Measurements from ENCODE around the gene DLX6. TPM values are rescaled to one million over a fixed set of nuclear protein-coding genes. Genes with fewer than 3 reads are reported as not detected.

Gene DLX6
- total and polyA plus RNA-seq, 2 donors: 0.09 to 0.48 TPM

DNA sequence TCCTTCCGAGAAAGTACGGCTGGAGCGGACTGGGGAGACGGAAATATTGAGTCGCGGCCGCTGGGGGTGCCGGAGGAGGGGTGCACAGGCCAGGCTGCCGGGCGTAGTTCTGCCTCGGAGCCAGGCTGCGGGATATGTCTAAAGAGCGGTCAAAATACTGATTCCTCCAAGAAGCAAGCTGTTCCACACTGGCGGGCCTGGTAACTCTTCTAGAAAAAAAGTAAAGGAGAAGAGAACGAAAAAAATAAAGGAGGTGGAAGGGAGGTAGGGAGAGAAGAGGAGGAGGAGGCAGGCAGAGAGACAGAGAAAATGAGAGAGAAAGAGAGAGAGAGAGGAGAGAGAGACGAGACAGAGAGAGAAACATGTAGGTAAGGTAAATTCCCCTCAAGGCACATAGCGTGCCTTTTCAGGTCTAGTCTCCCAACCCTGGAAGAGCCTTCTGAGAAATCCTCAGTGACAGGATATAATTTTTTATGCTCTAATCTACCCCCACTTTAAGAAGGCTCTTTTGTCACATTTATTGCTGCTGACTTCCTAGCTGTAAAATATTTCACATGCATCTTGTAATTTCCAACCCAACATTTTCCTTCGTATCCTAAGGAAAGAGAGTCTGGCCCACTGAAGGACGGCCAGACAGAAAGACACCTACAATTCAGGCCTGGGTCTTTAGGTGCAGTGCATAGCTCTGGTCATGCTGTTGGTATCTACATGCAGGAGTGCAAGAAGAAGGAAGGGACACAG is 13.6 kb downstream of the DLX6 start:
- H3K4me1 ChIP-seq (ENCODE audit: insufficient read depth): no peaks in the 10 kb centered on the region
- 17% methylated on average over 19 of the region's 19 CpGs for WGBS
- no peak overlapping the region for H3K27ac ChIP-seq (ENCODE audit: low read depth)
- DNase-seq (ENCODE audit: extremely low spot score): no peak
- no peak overlapping the region for H3K4me3 ChIP-seq (ENCODE audit: low read depth, low read length)
- H3K36me3 ChIP-seq (ENCODE audit: insufficient read depth): no peaks in the 10 kb centered on the region

DNA sequence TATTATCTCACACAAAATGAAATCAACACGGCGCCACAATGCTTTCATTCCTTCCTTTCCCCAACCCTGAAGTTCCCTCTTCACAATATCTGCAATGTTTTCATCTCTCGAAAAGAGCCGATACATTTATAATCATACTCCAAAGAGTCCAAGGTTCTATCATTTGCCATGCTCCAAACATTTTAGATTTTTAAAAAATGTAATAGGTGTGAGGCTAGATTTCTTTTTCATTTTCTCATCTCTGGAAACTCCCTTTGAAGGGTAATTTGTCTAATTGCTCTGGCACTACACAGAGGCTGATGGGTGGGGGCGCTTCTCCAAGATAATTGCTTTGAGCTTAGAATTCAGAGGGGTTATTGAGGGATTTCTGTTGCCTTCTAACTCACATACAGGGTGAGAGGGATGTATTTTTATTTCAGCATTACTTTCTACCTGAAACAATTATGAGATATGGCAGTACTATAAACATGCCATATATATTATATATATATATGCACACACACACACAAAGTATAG is 14.4 kb downstream of the DLX6 start:
- Histone ChIP-seq H3K4me3 (ENCODE audit: low read depth, low read length) (no peak overlapping the region), H3K27ac (ENCODE audit: low read depth) (no peak overlapping the region), H3K4me1 (ENCODE audit: insufficient read depth) (no peaks in the 10 kb centered on the region), H3K36me3 (ENCODE audit: insufficient read depth) (no peaks in the 10 kb centered on the region)
- no peak for DNase-seq (ENCODE audit: extremely low spot score)
- 36% methylated on average over 5 of the region's 5 CpGs for WGBS

DNA sequence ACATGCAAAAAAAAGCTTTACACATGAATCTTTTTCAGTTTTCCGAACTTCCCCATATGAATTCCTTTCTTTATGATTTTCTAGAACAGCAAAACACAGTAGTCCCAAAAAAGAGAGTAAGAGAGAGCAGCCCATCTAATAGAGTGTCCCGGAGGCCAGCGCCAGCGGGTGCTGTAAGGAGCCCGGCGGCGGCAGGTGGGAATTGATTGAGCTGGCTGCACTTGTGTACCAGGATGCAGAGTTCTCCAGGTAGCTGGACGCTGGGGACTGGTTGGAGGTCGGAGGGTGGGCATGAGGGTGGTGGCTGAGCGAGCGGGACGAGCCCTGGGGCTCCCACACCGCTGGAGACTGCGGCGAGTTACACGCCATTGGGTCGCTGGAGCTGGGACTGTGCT is 15.2 kb downstream of the DLX6 start:
- H3K4me1 ChIP-seq (ENCODE audit: insufficient read depth): no peaks in the 10 kb centered on the region
- 27% methylated on average over 17 of the region's 17 CpGs for WGBS

DNA sequence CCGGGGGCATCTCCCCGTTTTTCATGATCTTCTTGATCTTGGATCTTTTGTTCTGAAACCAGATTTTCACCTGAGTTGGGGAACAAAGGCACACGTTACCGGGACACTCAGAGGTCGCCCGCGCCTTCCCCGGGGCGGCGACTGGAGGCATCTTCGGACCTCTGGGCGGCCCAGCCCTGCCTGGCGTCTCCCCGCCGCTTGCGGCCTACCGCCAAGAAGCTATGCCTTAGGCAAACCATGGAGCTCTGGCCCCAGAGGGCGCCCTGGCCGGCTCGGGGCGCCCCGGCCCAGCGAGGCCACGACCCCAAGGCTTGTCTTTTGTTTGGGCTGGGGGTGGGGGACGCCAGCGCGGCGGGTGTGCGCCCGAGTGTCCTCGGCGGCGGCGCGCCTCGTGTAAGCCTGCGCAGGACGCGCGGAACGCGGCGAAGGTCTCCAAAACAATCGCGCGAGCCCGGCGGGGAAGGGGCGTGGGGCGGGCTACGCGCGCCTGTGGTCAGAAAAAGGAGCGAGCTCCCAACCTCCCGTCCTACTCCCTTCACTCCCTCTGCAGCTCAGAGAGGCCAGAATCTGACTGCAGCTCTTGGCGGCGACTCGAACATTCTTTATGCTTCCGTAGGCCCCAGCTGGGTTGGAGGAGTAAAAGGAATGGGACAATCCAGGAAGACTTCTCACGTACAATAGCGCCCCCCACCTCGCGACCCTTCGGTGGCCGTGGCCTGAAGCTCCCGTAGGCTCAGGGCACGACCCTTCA is 15.8 kb downstream of the DLX6 start:
- Histone ChIP-seq H3K4me1 (ENCODE audit: insufficient read depth) (no peaks in the 10 kb centered on the region), H3K36me3 (ENCODE audit: insufficient read depth) (no peaks in the 10 kb centered on the region), H3K4me3 (ENCODE audit: low read depth, low read length) (no peak overlapping the region), H3K27ac (ENCODE audit: low read depth) (no peak overlapping the region)
- DNase-seq (ENCODE audit: extremely low spot score): no peak
- WGBS: 7% methylated on average over 67 of the region's 67 CpGs

More for the DNA sequence above, 15.2 kb downstream of the DLX6 start:
- Histone ChIP-seq H3K36me3 (ENCODE audit: insufficient read depth) (no peaks in the 10 kb centered on the region), H3K4me3 (ENCODE audit: low read depth, low read length) (no peak overlapping the region), H3K27ac (ENCODE audit: low read depth) (no peak overlapping the region)
- DNase-seq (ENCODE audit: extremely low spot score): no peak

DNA sequence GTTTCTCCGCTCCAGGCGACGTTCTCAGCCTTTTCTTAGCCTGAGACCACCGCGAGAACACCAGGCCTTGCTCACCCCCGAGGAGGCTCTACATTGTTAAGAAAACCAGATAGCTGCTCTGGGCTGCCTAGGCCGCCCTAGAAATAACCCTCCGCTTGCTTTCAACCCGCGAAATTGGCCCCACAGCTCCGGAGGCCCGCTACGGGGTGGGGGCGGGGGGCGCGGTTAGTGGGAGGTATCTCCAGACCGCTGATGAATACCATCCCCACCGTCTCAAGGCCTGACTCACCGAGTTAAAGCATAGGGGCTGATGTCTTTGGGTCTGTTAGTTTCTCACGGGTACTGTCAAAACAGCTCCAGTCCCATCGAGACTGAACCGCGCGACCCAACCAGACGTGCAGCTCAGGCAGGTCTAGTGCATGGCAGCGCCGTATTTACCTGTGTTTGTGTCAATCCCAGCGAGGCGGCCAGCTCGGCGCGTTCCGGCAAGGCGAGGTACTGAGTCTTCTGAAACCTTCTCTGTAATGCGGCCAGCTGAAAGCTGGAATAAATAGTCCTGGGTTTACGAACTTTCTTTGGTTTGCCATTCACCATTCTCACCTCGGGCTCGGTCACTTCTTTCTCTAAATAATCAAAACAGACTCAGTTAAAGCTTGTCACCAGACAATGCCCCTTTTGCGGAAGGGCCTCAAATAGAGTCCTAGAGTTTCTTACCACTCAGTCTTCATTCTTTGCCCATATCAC is 16.6 kb downstream of the DLX6 start:
- Histone ChIP-seq H3K4me3 (ENCODE audit: low read depth, low read length) (no peak overlapping the region), H3K36me3 (ENCODE audit: insufficient read depth) (no peaks in the 10 kb centered on the region), H3K4me1 (ENCODE audit: insufficient read depth) (no peaks in the 10 kb centered on the region), H3K27ac (ENCODE audit: low read depth) (no peak overlapping the region)
- DNase-seq (ENCODE audit: extremely low spot score): no peak
- 18% methylated on average over 39 of the region's 39 CpGs for WGBS

DNA sequence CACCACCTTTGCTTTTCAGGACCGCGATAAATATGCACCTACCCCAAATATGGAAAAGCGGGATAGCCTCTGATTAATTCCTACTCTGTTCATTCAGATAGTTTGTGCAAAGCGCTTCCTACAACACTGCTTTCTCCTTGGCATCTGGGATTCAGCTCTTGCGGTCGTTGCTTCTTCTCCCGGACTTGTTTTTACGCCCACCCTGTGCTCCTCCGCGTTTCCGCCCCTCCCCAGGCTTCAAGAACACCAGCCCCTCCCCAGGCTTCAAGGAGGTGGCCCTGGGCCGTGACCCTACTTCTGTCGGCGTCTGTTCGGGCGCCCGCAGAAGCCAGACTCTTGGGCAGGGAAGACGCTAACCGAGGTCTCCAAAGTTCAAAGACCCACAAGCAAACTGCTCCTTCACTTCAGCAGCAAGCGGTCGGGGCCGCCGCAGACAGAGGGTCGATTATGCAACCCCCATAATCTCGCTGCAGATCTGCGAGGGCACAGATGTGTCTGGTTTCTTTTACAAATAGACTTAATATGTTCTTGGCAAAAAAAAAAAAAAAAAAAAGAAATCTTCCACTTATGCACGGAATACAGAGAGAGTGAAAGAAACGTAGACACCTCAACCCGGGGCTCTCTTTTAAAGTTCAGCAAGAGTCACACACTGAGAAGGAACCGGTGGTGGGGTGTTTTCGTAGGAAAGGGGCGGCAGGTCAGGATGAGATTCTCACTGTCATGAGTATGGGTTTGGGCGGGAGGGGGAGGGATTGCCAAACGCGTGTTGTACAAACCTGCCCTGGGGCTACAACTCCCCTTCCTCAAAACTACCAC is 17.3 kb downstream of the DLX6 start:
- H3K4me3 ChIP-seq (ENCODE audit: low read depth, low read length): no peak overlapping the region
- no peaks in the 10 kb centered on the region for H3K4me1 ChIP-seq (ENCODE audit: insufficient read depth)

DNA sequence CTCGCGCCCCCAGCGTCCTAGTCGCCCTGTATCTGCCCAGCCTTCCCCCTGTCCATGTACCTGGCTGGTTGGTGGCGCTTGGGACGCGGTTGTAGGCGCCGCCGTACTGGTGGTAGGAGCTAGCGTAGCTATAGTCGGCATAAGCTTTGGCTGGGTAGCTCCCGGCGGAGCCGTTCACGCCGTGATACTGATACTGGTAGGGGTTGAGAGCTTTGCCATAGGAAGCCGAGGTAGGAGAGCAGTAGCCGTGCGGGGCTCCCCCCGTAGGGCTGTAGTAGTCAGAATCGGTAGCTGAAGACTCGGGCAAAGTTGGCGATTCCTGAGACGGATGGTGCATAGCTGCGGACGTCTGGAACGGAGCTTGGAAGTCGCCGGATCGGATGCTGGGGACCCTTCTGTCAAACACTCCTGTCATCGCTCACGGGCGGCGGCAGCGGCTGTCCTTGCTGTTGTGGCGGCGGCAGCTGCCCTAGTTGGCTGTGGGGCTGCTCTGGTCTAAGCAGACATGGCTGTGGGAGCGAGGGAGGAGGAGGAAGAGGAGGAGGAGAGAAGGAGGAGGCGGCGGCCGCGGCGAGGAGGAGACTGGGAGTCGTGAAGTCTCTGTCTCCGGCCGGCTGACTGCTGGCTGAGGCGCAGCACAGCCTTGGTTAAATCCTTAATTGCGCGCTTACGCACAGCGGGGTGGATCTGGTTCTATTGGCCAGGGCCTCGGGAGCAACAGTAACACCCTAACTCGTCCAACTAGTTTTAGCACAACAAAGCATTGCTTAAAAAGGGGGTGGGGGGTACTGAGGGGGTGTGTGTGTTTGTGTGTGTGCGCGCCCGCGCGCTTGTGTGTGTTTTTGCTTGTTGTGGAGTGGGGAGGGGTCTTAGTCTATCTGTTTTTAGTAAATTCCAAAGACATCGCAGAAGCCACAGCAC is 19.1 kb downstream of the DLX6 start, which contains the start of gene DLX5:
Gene DLX5, minus strand, starts transcription at position 623 of the 921 bp plus-strand sequence. Its CDS starts 208 bp downstream, at position 415.
- no peak for DNase-seq (ENCODE audit: extremely low spot score)
- no peak within 1 kb of the TSS for H3K27ac ChIP-seq (ENCODE audit: low read depth)
- H3K36me3 ChIP-seq (ENCODE audit: insufficient read depth): no peaks in the 10 kb centered on the region
- peak within 1 kb of the TSS; percentile 21 for H3K4me3 ChIP-seq (ENCODE audit: low read depth, low read length)
- H3K4me1 ChIP-seq (ENCODE audit: insufficient read depth): no peaks in the 10 kb centered on the region
- under 1% methylated on average over 60 of the region's 60 CpGs for WGBS

More for the DNA sequence above, 17.3 kb downstream of the DLX6 start:
- 7% methylated on average over 35 of the region's 35 CpGs for WGBS
- Histone ChIP-seq H3K27ac (ENCODE audit: low read depth) (no peak overlapping the region), H3K36me3 (ENCODE audit: insufficient read depth) (no peaks in the 10 kb centered on the region)
- DNase-seq (ENCODE audit: extremely low spot score): no peak

DNA sequence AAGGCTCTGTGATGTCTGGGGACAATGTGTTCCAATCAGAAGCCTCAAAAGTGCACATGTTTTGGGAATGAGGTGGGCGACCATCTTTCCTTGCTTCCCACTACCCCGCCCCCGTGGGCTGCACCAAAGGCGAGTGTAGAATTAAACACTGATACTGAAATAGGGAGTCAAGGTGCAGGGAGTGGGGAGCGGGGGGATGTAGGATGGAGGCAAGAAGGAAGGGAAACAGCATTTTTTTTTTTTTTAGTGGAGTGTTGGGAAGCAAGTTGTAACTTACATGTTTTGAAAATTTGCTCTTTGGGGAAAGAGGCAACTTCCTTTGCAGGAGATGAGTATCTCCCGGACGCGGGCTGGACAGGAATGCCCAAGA is 19.8 kb downstream of the DLX6 start:
- no peak for DNase-seq (ENCODE audit: extremely low spot score)
- WGBS: 11% methylated on average over 8 of the region's 8 CpGs
- Histone ChIP-seq H3K4me1 (ENCODE audit: insufficient read depth) (no peaks in the 10 kb centered on the region), H3K36me3 (ENCODE audit: insufficient read depth) (no peaks in the 10 kb centered on the region), H3K27ac (ENCODE audit: low read depth) (no peak overlapping the region), H3K4me3 (ENCODE audit: low read depth, low read length) (no peak overlapping the region)

DNA sequence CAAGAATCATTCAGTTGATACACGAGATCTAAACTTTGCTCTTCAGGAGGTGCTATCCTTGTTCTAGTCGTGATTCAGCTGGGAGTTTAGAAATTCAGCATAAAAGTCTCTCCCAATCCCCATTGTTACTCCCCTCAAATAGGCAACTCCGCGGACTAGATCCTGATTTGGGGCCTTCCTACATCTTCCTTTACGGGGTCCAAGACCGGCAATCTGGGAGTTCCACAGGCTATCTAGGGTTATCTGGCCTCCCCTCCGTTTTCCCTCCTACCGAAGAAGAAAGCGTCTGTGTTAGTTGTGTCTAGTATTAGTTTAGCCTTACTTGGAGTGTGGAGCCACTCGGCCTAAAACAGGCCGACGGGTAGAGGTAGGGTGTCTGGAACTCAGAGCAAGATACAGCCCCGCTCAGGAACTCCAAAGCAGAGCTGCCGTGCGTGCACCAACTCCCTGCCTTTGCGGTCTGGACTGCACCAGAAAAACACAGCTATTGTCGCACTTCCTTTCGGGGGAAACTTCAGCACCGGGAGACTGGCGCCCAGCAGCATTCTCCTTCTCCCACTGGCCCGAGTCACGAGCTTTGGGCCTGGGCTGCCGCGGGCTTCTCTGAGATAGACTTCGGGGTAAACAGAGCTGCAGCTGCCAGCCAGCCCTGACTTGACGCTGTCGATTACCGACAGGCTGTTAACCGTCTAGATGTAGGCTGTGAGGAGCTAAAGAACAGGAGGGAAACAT is 20.8 kb downstream of the DLX6 start:
- no peak overlapping the region for H3K27ac ChIP-seq (ENCODE audit: low read depth)
- no peak for DNase-seq (ENCODE audit: extremely low spot score)
- no peaks in the 10 kb centered on the region for H3K4me1 ChIP-seq (ENCODE audit: insufficient read depth)
- no peak overlapping the region for H3K4me3 ChIP-seq (ENCODE audit: low read depth, low read length)
- no peaks in the 10 kb centered on the region for H3K36me3 ChIP-seq (ENCODE audit: insufficient read depth)
- 16% methylated on average over 29 of the region's 29 CpGs for WGBS

DNA sequence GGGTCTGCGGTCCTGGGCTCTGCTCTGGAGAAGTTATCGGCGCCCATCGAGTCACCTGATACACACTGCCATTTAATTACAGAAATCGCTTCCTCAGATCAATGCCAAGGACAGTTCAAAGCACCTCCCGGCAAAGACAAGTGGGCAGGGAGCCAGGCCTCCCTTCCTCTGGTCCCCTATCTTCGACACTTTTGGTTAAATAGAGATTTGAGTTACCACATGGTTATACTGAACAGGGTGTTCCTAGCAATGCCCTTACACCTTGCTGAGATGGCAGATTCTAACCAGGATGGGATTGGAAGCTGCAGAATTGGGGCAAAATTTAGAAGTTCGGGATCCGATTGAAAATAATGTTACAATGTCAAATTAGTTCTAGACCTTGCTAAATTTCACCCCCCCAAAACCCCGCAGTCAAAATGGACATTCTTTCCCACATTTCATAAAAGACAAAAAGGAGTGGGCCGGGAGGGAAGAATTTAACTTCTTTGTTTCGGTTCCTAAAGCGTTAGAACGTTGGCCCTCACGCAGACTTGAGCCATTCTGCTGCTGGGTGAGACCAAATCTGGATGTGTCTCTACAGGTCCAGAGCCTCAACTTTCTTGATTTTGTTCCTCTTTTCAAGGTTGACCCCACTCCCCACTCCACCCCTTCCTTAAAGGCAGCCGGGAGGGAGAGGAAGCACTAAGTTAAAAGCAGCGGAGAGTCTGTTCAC is 21.5 kb downstream of the DLX6 start:
- WGBS: 24% methylated on average over 17 of the region's 17 CpGs
- H3K36me3 ChIP-seq (ENCODE audit: insufficient read depth): no peaks in the 10 kb centered on the region
- no peak for DNase-seq (ENCODE audit: extremely low spot score)
- no peaks in the 10 kb centered on the region for H3K4me1 ChIP-seq (ENCODE audit: insufficient read depth)
- no peak overlapping the region for H3K27ac ChIP-seq (ENCODE audit: low read depth)
- H3K4me3 ChIP-seq (ENCODE audit: low read depth, low read length): peak overlapping the region; percentile 3

DNA sequence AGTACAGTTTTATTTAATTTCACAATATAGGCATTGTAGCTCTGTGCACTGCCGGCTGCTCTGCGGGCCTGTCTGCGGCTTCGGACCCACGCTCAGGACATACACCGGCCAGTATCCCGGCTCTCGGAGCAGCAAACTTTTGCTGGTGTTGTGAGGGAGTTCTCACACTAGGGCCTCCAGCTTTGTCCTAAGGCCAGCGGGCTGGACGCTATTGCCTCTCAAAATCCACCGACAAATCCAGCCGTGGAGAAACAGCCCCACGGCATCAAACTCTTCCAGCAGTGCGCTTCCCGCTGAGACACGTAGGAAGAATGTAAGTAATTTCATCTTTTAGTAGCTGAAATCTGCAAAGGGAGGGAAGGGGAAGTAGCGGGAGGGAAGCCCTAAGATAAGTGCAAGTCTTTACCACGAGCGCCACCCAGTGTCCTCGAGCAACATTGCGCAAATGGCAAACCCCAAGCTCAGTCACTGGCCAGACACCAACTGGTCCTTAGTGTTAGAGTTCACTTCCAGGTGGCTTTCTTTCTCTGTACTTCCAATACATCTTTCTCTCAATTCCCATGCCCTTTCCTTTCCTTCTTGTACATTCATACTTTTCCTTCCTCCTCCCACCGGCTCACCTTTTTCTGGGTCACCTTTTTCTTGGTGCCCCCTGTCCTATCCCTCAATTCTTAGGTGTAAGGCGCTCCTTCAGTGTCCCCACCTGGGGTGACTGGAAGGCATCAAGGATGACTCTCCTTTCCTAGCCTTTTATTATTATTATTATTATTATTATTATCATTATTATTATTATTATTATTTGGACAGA is 22.3 kb downstream of the DLX6 start:
- DNase-seq (ENCODE audit: extremely low spot score): peak; percentile 66
- H3K4me1 ChIP-seq (ENCODE audit: insufficient read depth): no peaks in the 10 kb centered on the region
- WGBS: 5% methylated on average over 23 of the region's 23 CpGs
- no peaks in the 10 kb centered on the region for H3K36me3 ChIP-seq (ENCODE audit: insufficient read depth)
- no peak overlapping the region for H3K27ac ChIP-seq (ENCODE audit: low read depth)
- peak overlapping the region; percentile 3 for H3K4me3 ChIP-seq (ENCODE audit: low read depth, low read length)
